Kidney (tissue), 14 donors: ENCODE data around the gene ADAM15. TPM values are rescaled to one million over a fixed set of nuclear protein-coding genes. Genes with fewer than 3 reads are reported as not detected.

Experiments used
- DNase-seq, 5 donors: peaks; one replicate each; pipeline ENCODE4 v3.0.0-alpha.2; 2013 to 2020
- FAIRE-seq: peaks from 2 replicates; lab custom pipeline; 2012; peaks lifted over from hg19 to GRCh38; lab: Jason Lieb, UNC
- H3K27ac ChIP-seq, 2 donors: one replicate each; pipeline ENCODE4 v1.7.0; 2013; ENCODE audit warnings: low read depth in 2 of 2, low read length in 2 of 2, inconsistent platforms in 1 of 2
- H3K27me3 ChIP-seq: one replicate; pipeline ENCODE4 v1.7.1; 2013; ENCODE audit warnings: low read length, inconsistent platforms; ENCODE audit not compliant: control insufficient read depth, insufficient read depth
- H3K36me3 ChIP-seq, 3 donors: one replicate each; pipeline versions ENCODE4 v1.7.0 to v1.7.1; 2013; ENCODE audit warnings: low read length in 3 of 3, control low read depth in 1 of 3, inconsistent platforms in 1 of 3; ENCODE audit not compliant: insufficient read depth in 3 of 3, control insufficient read depth in 2 of 3
- H3K4me1 ChIP-seq, 3 donors: one replicate each; pipeline versions ENCODE4 v1.7.0 to v1.7.1; 2013; ENCODE audit warnings: low read length in 3 of 3, inconsistent platforms in 1 of 3, low read depth in 1 of 3; ENCODE audit not compliant: control insufficient read depth in 2 of 3, insufficient read depth in 2 of 3
- H3K4me3 ChIP-seq, 3 donors: one replicate each; pipeline versions ENCODE4 v1.7.0 to v1.8.1; 2013; ENCODE audit warnings: low read length in 3 of 3, control low read depth in 1 of 3, inconsistent platforms in 1 of 3
- H3K9ac ChIP-seq, 3 donors: one replicate each; pipeline versions ENCODE4 v1.7.0 to v1.7.1; 2013; ENCODE audit warnings: low read length in 3 of 3, control low read depth in 1 of 3, inconsistent platforms in 1 of 3
- H3K9me3 ChIP-seq, 3 donors: one replicate each; pipeline versions ENCODE4 v1.7.0 to v1.7.1; 2013; ENCODE audit warnings: low read length in 3 of 3, control low read depth in 1 of 3, inconsistent platforms in 1 of 3; ENCODE audit not compliant: control insufficient read depth in 2 of 3, insufficient read depth in 1 of 3
- intact Hi-C: fragments of 100-400 bp; cut with DNase I; formaldehyde crosslinking; loops from one replicate; pipeline ENCODE4 v1.11.1; 2022
- polyA plus RNA-seq: library from polyadenylated mRNA; stranded (reverse); fragments of 350-450 nt; fragmentation: Illumina TruSeq; extraction: RNeasy Lipid Tissue Mini Kit (QIAGEN cat#74804); gene quantifications from one replicate; pipeline ENCODE4 v1.2.3, GENCODE V29; 2014; ENCODE audit warnings: low read depth, low replicate concordance; ENCODE audit not compliant: insufficient read depth
- total RNA-seq: library from RNA; stranded (reverse); fragmentation: NEBNext Ultra II Directional; extraction: Animal tissue kit (Norgen Biotek cat#: 25700); gene quantifications from one replicate; pipeline ENCODE4 v1.2.1, GENCODE V29; 2021
- TF ChIP-seq, protein P1 (sequence below): IDR thresholded peaks from 3 replicates; pipeline ENCODE4 v1.5.1; 2012; ENCODE audit warnings: mild to moderate bottlenecking, moderate library complexity, borderline replicate concordance; ENCODE audit not compliant: insufficient read depth; ENCODE audit errors: extremely low read depth
- donor health status: control.
- donor health status: control.
- donor health status: control.
- donor health status: control.
- donor health status: control.
- donor health status: DM: yes; HTN: yes; CAD: no.
- donor health status: Normal renal cell carcinoma (clear cell type).

Gene ADAM15
- total and polyA plus RNA-seq, 2 donors from 2014 or later: 68.4 to 152 TPM

DNA sequence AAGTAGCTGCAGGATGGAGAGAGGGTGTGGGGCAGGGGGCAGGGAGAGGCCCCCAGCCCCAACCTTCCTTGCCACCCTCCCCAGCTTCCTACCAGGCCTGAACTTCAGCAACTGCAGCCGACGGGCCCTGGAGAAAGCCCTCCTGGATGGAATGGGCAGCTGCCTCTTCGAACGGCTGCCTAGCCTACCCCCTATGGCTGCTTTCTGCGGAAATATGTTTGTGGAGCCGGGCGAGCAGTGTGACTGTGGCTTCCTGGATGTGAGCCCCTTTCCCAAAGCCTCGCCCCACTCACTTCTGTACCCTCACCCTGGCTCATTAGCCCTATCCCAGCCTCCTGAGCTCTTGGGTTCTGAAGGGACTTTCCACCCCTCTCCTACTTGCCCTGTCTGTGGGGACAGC lies 6.0 kb downstream of the ADAM15 start:
- H3K36me3 ChIP-seq: no peaks in the 10 kb centered on the region
- no peak overlapping the region for H3K4me3 ChIP-seq
- H3K9me3 ChIP-seq: no peaks in the 10 kb centered on the region
- no peak for FAIRE-seq
- no peaks in the 10 kb centered on the region for H3K27me3 ChIP-seq
- peaks cover 0 to 9% (median 4%) of the 10 kb centered on the region in 3 donors for H3K4me1 ChIP-seq
- H3K9ac ChIP-seq: no peak overlapping the region
- DNase-seq: peak in 1 of 5 donors; percentile 58
- H3K27ac ChIP-seq: no peak overlapping the region
- TF ChIP-seq, protein P1, sequence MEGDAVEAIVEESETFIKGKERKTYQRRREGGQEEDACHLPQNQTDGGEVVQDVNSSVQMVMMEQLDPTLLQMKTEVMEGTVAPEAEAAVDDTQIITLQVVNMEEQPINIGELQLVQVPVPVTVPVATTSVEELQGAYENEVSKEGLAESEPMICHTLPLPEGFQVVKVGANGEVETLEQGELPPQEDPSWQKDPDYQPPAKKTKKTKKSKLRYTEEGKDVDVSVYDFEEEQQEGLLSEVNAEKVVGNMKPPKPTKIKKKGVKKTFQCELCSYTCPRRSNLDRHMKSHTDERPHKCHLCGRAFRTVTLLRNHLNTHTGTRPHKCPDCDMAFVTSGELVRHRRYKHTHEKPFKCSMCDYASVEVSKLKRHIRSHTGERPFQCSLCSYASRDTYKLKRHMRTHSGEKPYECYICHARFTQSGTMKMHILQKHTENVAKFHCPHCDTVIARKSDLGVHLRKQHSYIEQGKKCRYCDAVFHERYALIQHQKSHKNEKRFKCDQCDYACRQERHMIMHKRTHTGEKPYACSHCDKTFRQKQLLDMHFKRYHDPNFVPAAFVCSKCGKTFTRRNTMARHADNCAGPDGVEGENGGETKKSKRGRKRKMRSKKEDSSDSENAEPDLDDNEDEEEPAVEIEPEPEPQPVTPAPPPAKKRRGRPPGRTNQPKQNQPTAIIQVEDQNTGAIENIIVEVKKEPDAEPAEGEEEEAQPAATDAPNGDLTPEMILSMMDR: no peak
- intact Hi-C loops: no loop called here

DNA sequence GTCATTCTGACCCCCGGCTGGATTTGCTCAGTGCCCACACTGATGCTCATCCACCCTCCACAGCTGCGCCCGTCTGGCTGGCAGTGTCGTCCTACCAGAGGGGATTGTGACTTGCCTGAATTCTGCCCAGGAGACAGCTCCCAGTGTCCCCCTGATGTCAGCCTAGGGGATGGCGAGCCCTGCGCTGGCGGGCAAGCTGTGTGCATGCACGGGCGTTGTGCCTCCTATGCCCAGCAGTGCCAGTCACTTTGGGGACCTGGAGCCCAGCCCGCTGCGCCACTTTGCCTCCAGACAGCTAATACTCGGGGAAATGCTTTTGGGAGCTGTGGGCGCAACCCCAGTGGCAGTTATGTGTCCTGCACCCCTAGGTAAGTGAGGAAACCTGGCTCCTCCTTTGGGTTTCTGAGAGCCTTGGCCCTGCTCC lies 6.7 kb downstream of the ADAM15 start:
- intact Hi-C loops: no loop called here
- no peaks in the 10 kb centered on the region for H3K27me3 ChIP-seq
- H3K4me1 ChIP-seq: peaks cover 0 to 10% (median 0%) of the 10 kb centered on the region in 3 donors
- peak in 1 of 5 donors; percentile 70 for DNase-seq
- TF ChIP-seq, protein P1: no peak
- H3K9me3 ChIP-seq: no peaks in the 10 kb centered on the region
- no peaks in the 10 kb centered on the region for H3K36me3 ChIP-seq
- no peak overlapping the region for H3K9ac ChIP-seq
- FAIRE-seq: no peak
- no peak overlapping the region for H3K4me3 ChIP-seq
- H3K27ac ChIP-seq: no peak overlapping the region

DNA sequence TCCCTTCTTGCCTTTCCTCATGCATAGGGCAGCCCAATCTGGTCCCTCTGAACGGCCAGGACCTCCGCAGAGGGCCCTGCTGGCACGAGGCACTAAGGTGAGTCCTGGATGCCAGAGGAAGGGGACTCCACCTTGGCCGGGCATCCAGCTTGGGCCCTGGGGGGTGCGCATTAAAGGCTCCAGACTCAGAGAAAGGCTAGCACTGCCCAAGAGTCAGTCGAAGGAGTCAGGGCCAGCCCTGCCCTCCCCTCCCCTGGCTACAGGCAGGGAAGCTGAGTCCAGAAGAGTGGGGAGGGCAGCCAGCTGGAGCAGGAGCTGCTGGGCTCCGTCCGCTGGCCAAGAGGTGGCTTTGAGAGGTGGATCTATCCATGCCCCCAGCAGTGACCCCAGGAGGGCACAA lies 9.6 kb downstream of the ADAM15 start:
- TF ChIP-seq, protein P1: no peak
- intact Hi-C loops: no loop called here
- Histone ChIP-seq H3K4me3 (no peak overlapping the region), H3K4me1 (peaks cover 0 to 17% (median 4%) of the 10 kb centered on the region in 3 donors), H3K9me3 (no peaks in the 10 kb centered on the region), H3K36me3 (no peaks in the 10 kb centered on the region), H3K9ac (no peak overlapping the region), H3K27ac (no peak overlapping the region), H3K27me3 (no peaks in the 10 kb centered on the region)
- DNase-seq: peak in 1 of 5 donors; percentile 69
- FAIRE-seq: no peak
